NCI-H748 (cell line): Measurements from ENCODE around the gene RNF224.

Source experiments
- DNase-seq: peaks from one replicate; lab custom pipeline; 2025; ENCODE audit not compliant: unreplicated experiment; lab: John Stamatoyannopoulos, UW

RNF224 gene

GRCh38 chr9:137191691-137192447 lies 35.4 kb upstream of the RNF224 start:
- no peak for DNase-seq

GRCh38 chr9:137192448-137192780 lies 34.9 kb upstream of the RNF224 start:
- no peak for DNase-seq

GRCh38 chr9:137192859-137193258 lies 34.4 kb upstream of the RNF224 start:
- DNase-seq: no peak

GRCh38 chr9:137193771-137194170 lies 33.5 kb upstream of the RNF224 start:
- DNase-seq: no peak

DNA sequence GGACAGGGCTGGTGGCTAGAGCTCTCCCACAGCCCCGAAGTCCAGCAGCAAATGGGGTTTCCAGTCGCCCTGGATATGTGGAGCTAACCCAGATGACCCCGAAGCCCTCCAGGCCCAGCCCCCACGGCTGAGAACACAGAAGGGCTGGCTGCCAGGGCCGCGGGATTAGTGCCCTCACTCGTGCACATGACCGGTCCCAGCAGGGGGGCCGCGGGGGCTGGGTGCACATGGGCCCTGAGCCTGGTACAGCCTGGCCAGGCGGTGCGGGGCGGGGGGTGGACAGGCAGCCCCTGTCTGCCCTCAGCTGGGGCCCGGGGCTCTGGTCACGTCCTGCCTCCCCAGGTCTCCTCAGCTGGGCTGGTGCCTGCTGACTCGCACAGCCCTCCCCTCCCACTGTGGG lies 32.9 kb upstream of the RNF224 start:
- DNase-seq: no peak

- peak; percentile 32 for DNase-seq
Observed at GRCh38 chr9:137194909-137195308, 32.4 kb upstream of the RNF224 start.

DNA sequence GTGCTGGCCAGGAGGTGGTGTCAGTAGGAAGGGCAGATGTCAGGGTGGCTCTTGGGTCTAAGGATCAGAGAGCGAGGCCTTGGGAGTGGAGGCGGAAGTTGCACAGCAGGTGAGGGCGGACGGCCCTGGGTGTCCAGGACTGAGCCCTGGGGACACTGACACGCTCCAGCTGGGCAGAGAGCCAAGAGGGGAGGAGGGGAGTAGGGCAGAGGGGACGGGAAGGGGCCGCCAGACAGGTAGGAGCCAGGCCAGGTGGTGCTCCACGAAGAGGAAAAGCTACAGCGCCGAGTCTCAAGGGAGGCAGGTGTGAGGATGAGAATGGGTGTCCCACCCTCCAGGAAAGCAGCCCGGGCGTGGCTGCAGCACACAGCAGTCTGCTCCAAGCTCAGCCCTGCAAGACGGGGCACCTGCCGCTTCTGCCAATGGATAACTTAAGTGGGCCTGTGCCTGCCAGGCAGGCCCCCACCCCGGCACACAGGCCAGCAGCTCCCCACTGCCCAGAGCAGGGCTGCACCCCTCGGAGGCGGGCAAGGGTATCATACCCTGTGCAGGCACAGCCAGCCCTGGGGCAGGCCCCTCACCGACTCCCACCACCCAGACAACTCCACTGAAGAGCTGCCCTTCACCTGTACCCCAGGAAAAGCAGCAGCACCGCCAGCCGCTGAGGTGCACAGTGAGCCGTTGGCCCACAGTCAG lies 31.6 kb upstream of the RNF224 start:
- peak; percentile 94 for DNase-seq

- DNase-seq: no peak
Observed at GRCh38 chr9:137198051-137198901, 29.0 kb upstream of the RNF224 start.

- no peak for DNase-seq
Observed at GRCh38 chr9:137198902-137199283, 28.4 kb upstream of the RNF224 start.

DNA sequence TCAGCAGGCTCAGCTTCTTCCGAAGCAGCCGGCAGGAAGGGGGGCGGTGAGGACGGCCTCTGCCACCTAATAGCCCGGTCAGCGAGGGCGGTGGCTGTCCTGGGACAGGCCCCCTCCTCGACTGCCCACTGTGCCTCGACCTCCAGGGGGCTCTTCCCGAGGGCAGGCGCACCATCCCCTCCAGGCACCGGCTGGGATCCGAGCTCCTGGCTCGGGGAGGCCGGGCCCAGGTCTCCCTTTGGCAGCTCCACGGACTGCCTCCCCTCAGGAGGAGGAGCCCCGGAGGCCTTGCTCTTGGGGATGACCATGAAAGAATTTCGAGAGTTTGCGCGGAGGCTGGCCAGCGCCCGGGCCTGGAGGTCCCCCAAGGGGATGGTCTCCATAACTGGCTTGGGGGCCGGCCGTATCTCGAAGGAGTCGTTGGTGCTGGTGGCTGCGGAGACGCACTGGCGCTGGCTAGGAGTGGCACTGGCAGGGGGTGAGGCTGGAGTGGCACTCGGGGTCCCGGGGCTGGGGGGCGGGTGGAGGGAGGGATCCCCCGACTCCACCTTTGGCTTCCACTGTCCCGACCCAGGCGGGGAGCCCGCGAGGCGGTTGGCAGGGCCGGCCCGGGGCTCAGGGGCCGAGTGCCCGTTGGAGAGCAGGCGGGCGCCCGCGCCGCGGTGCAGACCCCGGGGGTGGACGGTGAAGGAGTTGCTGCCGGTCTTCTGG lies 27.7 kb upstream of the RNF224 start:
- DNase-seq: peak; percentile 47

GRCh38 chr9:137200311-137201204 lies 26.7 kb upstream of the RNF224 start, which contains the start of gene TPRN:
Gene TPRN, minus strand, starts transcription at chr9:137200741. Its CDS starts 30 bp downstream, at chr9:137200711.
- peak; percentile 100 for DNase-seq

DNA sequence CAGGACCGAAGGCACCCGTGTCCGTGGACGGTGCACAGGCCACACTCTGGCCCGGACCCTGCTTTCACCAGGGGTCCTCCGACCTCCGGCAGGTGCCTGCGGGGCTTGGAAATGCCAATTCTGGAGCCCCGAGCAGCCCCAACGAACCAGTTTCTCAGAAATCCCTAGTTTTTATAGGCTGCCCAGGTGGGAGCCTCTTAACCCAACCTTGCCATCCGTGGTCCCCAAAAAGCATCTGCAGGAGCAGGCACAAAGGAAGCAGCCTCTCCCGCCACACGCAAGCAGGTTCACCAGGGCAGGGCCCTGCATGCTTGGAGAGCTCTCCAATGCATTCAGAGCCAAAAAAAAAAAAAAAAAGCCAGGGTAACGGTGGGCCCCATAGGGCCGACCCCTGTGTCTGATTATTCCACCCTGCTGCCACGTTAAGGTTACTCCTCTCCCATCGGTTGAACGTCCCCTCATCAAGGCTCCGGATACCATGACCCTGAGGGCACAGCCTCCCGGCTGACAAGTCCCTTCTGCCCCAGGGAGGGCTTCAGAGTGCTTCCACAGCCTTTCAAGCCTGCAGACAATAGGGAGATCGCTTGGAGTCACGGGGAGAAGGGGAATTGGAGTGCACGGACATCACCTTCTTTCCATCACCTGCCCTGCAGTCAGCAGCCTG lies 26.0 kb upstream of the RNF224 start:
- no peak for DNase-seq

GRCh38 chr9:137202966-137203365 lies 24.3 kb upstream of the RNF224 start:
- DNase-seq: no peak

DNA sequence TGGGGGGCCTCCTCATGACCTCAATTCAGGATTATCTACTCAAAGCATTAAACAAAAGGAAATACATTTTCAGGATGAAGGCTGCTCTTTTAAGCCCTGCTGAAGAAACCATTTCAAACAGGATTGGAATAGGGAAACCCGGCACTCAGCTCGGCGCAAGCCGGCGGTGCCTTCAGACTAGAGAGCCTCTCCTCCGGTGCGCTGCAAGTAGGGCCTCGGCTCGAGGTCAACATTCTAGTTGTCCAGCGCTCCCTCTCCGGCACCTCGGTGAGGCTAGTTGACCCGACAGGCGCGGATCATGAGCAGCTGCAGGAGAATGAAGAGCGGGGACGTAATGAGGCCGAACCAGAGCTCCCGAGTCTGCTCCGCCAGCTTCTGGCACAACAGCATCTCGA lies 22.6 kb upstream of the RNF224 start:
- DNase-seq: no peak

DNA sequence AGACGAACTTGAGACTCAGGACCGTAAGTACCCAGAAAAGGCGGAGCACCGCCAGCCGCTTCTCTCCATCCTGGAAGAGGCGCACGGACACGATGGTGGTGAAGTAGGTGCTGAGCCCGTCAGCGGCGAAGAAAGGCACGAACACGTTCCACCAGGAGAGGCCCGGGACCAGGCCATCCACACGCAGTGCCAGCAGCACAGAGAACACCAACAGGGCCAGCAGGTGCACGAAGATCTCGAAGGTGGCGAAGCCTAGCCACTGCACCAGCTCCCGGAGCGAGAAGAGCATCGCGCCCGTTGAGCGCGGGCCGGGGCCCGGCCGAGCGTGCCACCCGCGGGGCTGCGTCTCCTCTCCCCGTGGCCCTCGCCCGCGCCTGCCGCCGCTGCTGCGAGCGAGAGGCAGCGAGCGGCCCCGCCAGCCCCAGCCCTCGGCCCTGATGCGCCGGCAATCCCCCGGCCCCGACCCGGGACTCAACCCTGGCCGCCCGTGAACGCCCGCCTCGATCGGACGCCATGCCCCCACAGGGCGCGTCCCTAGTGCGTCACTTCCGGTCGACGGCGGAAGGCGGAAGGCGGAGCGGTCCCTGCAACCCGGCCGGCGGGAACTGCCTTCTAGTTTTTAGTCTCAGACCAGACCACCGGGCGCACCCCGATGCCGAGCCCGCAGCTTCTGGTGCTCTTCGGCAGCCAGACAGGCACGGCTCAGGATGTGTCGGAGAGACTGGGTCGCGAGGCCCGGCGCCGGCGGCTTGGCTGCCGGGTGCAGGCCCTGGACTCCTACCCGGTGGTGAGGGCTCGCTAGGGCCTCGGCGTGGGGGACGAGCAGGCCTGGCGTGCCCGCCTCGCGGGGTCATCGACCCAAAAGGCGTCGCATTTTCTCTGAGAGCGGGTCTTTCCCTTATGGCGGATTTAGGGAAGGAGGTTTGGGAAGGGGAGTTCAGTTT lies 21.9 kb upstream of the RNF224 start, which contains the start of the genes NDOR1 and TMEM203:
NDOR1 (plus strand) TSS at position 575 of the 944 bp plus-strand sequence; CDS start at position 653, 78 bp downstream.
TMEM203 (minus strand) TSS at position 523 of the 944 bp plus-strand sequence; CDS start at position 289, 234 bp downstream.
- peak; percentile 87 for DNase-seq

DNA sequence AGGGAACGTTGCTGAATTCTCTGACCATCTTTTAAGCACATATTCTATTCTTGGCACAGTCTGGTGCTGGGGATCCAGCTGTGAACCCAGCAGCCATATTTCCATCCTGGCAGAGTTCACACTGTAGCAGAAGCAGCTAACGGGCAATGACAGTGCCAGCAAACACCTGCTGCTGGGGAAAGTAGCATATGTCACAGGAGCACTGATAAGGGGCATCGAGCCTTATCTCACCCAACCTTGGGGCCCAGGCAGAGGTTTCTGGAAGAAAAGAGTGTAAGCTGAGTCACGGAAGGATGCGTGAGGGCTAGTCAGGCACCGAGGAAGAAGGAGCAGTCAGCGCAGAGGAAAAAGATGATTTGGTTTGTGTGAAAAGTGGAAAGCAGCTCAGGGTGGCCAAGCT lies 20.7 kb upstream of the RNF224 start:
- no peak for DNase-seq

DNA sequence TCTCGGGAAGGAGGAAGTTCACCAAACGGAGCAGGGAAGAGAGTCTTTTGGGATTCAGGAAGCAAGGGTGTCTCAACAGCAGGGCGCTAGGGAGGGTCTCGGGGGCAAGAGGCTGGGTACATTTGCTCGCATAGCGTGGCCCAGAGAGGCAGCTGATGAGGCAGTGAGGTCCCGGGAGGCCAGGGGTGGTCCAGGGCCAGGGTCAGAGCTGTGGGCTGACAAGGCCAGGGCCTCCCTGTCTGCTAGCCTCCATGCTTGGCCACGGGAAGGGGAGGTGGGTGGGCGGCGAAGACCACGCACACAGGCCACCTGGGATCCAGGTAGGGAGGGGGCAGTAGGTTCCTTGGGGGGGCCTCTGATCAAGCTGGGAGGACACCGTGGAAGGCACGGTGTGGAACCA lies 15.8 kb upstream of the RNF224 start:
- DNase-seq: no peak

- no peak for DNase-seq
Observed at GRCh38 chr9:137212520-137212919, 14.8 kb upstream of the RNF224 start.
